ENCODE data around the gene FAM3D.

Gene FAM3D

GRCh38 chr3:58588030-58588614 is 78.5 kb downstream of the FAM3D start:
- DNase-seq, result no peak

DNA sequence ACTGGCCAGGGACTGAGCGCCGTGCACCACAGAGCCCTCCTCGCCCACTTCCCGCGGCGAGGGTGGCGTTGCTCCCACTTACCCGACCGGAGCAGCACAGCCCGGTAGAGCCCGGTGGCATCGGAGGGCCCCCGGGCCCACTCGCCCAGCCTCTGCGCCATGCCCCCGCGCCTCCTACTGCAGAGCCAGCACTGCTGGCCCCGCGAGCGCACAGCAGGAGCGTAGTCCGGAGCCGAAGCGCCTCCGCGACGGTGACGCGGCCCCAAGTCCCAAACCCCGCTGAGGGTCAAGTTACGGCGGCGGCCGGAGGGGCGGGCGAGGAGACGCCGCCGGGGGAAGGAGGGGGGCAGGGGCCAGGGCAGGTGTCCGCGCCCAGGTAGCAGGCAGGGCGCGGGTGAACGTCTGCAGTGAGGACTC is 79.8 kb downstream of the FAM3D start:
- DNase-seq, result no peak

DNA sequence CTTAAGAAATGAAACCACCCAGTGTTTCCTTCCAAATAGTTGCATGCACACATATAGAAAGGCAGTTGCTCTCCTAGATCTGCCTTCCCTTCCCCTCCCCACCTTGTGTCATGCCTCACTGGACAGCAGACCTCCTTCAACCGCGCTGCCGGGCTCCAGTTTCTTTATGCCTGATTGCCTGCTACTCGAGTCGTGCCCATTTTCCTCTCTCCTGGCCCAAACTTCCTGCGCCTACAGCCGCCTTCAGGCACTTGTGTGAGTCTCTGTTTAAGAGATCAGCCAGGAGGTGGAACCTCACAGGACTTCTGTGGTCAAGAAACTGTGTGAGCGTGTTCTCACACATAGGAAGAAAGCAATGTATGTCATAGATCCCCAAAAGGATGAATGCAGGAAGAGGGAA is 80.6 kb downstream of the FAM3D start:
- DNase-seq, result no peak

DNA sequence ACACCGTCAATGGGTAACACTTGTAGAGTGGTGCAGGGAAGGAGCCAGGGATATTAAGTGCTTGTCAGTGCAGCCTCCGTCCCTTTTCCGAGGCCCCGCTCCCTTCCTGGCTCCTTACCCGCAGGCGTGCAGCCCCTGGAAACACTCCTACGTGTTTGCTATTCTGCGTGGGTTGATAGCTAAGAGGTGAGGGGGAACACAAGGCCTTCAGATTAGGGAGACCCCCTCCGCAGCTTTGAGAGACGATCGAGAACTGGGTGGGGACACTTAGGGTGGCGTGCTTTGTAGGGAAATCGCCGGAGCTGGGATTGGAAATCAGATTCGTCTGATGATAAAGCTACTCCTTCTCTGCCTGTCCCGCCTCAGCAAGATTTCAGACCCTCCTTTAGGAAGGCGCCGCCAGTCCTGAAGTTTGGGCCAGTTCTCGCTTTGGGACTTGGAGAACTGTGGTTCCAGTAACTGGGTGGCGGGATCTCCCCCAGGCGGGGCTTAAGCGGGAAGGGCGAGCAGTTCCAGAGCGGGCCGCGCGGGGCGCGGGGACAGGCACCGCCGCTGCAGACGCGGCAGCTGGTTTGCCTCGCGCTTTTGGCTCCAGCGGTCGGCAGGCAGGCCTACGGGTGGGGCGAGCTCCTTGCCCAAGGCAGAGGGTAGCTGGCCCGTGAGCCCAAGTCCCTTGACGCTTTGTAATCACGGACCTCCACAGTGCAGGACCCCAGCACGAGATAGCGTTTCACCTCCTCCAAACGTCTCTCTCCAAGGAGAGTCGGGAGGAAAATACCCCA is 81.4 kb downstream of the FAM3D start:
- peak; percentile 48 for DNase-seq

- DNase-seq, result no peak
These were observed 81.9 kb downstream of the FAM3D start for GRCh38 chr3:58584690-58585004.
